H1 (cell line): ENCODE measurements around the gene BRICD5. TPM values are rescaled to one million over a fixed set of nuclear protein-coding genes. Genes with fewer than 3 reads are reported as not detected.

ENCODE experiments used
- BACH1 ChIP-seq: IDR thresholded peaks from 2 replicates; pipeline ENCODE4 v1.6.1; 2012; ENCODE audit warnings: low read length, improper control_type of control experiment
- CBX5 ChIP-seq: fragments of 300-800, 300-1000 bp; sonication (generic); IDR thresholded peaks from 2 replicates; pipeline ENCODE4 v1.7.1; 2016; ENCODE audit warnings: antibody characterized with exemption, low read length, low read depth
- CTCF ChIP-seq, 3 experiments: IDR thresholded peaks; 1 replicate in 2 of 3; 2 replicates in 1 of 3; pipeline versions ENCODE4 v1.5.1 to v1.6.1; 2011; ENCODE audit warnings: low read length in 3 of 3, mild to moderate bottlenecking in 3 of 3, inconsistent platforms in 2 of 3, low read depth in 1 of 3, moderate library complexity in 1 of 3; ENCODE audit not compliant: insufficient read depth in 1 of 3; ENCODE audit errors: control extremely low read depth in 1 of 3
- EGR1 ChIP-seq: IDR thresholded peaks from 2 replicates; pipeline ENCODE4 v1.6.1; 2011; ENCODE audit warnings: low read depth, low read length, borderline replicate concordance
- NRF1 ChIP-seq: IDR thresholded peaks from 2 replicates; pipeline ENCODE4 v1.6.1; 2011; ENCODE audit warnings: mild to moderate bottlenecking, low read depth, low read length, improper control_type of control experiment
- SAP30 ChIP-seq: fragments of 300-600 bp; sonication (generic); IDR thresholded peaks from 2 replicates; pipeline ENCODE4 v1.7.1; 2012; ENCODE audit warnings: low read length, moderate library complexity, mild to moderate bottlenecking, inconsistent platforms; ENCODE audit not compliant: insufficient read depth, insufficient replicate concordance
- SIRT6 ChIP-seq: IDR thresholded peaks from one replicate; pipeline ENCODE4 v1.7.1; 2012; ENCODE audit warnings: low read length, inconsistent platforms
- SP1 ChIP-seq: IDR thresholded peaks from 2 replicates; pipeline ENCODE4 v1.6.1; 2011; ENCODE audit warnings: low read depth, low read length
- SP4 ChIP-seq: IDR thresholded peaks from 2 replicates; pipeline ENCODE4 v1.6.1; 2012; ENCODE audit warnings: low read length, inconsistent platforms
- TEAD4 ChIP-seq: IDR thresholded peaks from 2 replicates; pipeline ENCODE4 v1.6.1; 2012; ENCODE audit warnings: low read depth, low read length, inconsistent platforms, mixed read lengths
- polyA plus RNA-seq, 7 experiments: library from polyadenylated mRNA; depleted of rRNA in 3 of 7; stranded (reverse) in 5 of 7; unstranded in 2 of 7; fragments of >200 nt in 5 of 7; fragments of 200-250 nt in 2 of 7; gene quantifications; 1 replicate in 5 of 7; 2 replicates in 1 of 7; 4 replicates in 1 of 7; pipeline versions ENCODE4 v1.2.1 to v1.2.3, GENCODE V29; 2011 to 2013; ENCODE audit warnings: missing spikeins in 2 of 7, mixed read lengths in 2 of 7
- total RNA-seq: library from RNA; stranded (reverse); fragmentation: NEBNext Ultra II Directional; extraction: Animal tissue kit (Norgen Biotek cat#: 25700); gene quantifications from 2 replicates; pipeline ENCODE4 v1.2.1, GENCODE V29; 2021

The BRICD5 gene
- total and polyA plus RNA-seq, 2 of the 8 experiments (the other 6 are each of a cell fraction or from before 2014, with no cell fraction given) = 8.5 to 14.2 TPM

- TF ChIP-seq SIRT6 (no peak), SAP30 (no peak), TEAD4 (no peak), EGR1 (no peak), CBX5 (no peak), SP1 (no peak), CTCF (IDR thresholded peaks at IDR 0.05; ENCODE audit: control extremely low read depth in 1 of 3, insufficient read depth in 1 of 3, low read depth in 1 of 3, low read length in 3 of 3) (no peak), BACH1 (no peak), SP4 (no peak), NRF1 (no peak)
- TF ChIP-seq, all 59 proteins: peak for 0
Measured at GRCh38 chr16:2233046-2233775, 22.5 kb upstream of the BRICD5 start (continued).
